8988T (cell line): ENCODE results near the gene PROS1.
"Not testable (repeated sequence)": the region's sequence is repeated elsewhere in the genome, so short reads cannot be mapped to it uniquely, and the experiment has no call there.

Source experiments
- DNase-seq: peaks from one replicate; pipeline ENCODE4 v3.0.0; 2011

The PROS1 gene

DNA sequence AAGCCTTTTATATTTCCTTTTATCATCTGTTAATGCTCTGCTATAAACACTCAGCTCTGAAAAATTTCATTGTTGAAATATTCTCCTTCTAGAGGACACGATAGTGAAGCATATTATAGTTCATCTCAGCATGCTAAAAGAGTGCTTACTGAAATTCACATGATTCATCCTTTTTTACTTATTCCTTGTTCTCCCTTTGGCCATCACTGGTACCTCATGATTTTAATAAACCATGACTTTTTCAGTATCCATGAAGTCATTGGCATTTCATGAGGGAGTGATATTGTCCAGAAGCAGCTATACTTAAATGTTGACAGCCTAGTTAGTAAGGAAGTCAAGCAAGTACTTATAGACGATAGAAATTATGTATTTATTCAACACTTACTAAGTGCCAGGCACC lies 112.7 kb downstream of the PROS1 start:
- DNase-seq = no peak

DNA sequence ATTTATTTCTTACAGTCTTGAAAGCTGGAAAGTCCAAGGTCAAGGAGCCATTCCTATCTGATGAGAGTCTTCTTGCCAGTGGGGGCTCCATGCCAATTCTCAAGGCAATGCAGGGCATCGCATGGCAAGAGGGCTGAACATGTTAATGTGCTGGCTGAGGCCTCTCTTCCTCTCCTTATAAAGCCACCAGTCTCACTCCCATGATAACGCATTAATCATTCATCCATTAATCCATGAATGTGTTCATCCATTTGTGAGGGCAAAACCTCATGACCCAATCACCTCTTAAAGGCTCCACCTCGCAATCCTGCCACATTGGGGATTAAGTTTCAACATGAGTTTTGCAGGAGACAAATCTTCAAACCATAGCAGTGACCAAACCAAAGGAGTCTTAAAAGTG lies 118.3 kb downstream of the PROS1 start:
- DNase-seq = no peak

DNA sequence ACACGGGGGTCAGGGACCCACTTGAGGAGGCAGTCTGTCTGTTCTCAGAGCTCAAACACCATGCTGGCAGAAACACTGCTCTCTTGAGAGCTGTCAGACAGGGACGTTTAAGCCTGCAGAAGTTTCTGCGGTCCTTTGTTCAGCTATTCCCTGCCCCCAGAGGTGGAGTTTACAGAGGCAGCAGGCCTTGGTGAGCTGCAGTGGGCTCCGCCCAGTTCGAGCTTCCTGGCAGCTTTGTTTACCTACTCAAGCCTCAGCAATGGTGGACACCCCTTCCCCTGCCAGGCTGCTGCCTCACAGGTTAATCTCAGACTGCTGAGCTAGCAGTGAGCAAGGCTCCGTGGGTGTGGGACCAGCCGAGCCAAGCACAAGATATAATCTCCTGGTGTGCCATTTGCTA lies 121.5 kb downstream of the PROS1 start:
- not testable (repeated sequence) for DNase-seq

- no peak for DNase-seq
Measured at GRCh38 chr3:93843981-93844380, 129.7 kb downstream of the PROS1 start.

- not testable (repeated sequence) for DNase-seq
Measured at GRCh38 chr3:93839193-93839592, 134.5 kb downstream of the PROS1 start.
